Esophagus (tissue), 2 donors: ENCODE data around the gene BCL11B. TPM values are rescaled to one million over a fixed set of nuclear protein-coding genes. Genes with fewer than 3 reads are reported as not detected.

Experiments
- H3K27ac ChIP-seq, 2 donors: one replicate each; pipeline ENCODE4 v1.5.1; 2013; ENCODE audit warnings: low read depth in 2 of 2, mild to moderate bottlenecking in 2 of 2, inconsistent platforms in 1 of 2, low read length in 1 of 2, moderate library complexity in 1 of 2
- H3K27me3 ChIP-seq, 2 donors: one replicate each; pipeline ENCODE4 v1.6.1; 2013; ENCODE audit warnings: low read length in 2 of 2, control low read depth in 1 of 2, mild to moderate bottlenecking in 1 of 2; ENCODE audit not compliant: insufficient read depth in 2 of 2, control insufficient read depth in 1 of 2
- H3K36me3 ChIP-seq, 2 donors: one replicate each; pipeline ENCODE4 v1.6.1; 2013; ENCODE audit warnings: low read length in 1 of 2; ENCODE audit not compliant: control insufficient read depth in 2 of 2, insufficient read depth in 2 of 2
- H3K4me1 ChIP-seq, 2 donors: one replicate each; pipeline ENCODE4 v1.6.1; 2013; ENCODE audit warnings: low read length in 1 of 2; ENCODE audit not compliant: control insufficient read depth in 2 of 2, insufficient read depth in 2 of 2
- H3K4me3 ChIP-seq, 2 donors: one replicate each; pipeline ENCODE4 v1.5.1; 2013; ENCODE audit warnings: low read length in 2 of 2, mild to moderate bottlenecking in 2 of 2, low read depth in 1 of 2, moderate library complexity in 1 of 2
- H3K9me3 ChIP-seq, 2 donors: one replicate each; pipeline ENCODE4 v1.6.1; 2013; ENCODE audit warnings: mild to moderate bottlenecking in 2 of 2, low read depth in 1 of 2, low read length in 1 of 2, moderate library complexity in 1 of 2; ENCODE audit not compliant: control insufficient read depth in 2 of 2, insufficient read depth in 1 of 2
- WGBS, 2 donors: extraction: QIAGEN DNeasy Blood & Tissue Kit; methylation state at CpG; one replicate each; pipeline ENCODE4 v1.1.7; 2013; 5-methylcytosine and 5-hydroxymethylcytosine counted together
- polyA plus RNA-seq, 2 donors: library from polyadenylated mRNA; stranded (reverse); fragments of 200-250 nt; gene quantifications; one replicate each; pipeline ENCODE4 v1.2.3, GENCODE V29; 2013
- donor health status: healthy with polysubstance abuse.
- donor health status: Bipolar disorder and iron deficiency.

Gene BCL11B
- polyA plus RNA-seq, 2 donors = 1.7 to 2.2 TPM

DNA sequence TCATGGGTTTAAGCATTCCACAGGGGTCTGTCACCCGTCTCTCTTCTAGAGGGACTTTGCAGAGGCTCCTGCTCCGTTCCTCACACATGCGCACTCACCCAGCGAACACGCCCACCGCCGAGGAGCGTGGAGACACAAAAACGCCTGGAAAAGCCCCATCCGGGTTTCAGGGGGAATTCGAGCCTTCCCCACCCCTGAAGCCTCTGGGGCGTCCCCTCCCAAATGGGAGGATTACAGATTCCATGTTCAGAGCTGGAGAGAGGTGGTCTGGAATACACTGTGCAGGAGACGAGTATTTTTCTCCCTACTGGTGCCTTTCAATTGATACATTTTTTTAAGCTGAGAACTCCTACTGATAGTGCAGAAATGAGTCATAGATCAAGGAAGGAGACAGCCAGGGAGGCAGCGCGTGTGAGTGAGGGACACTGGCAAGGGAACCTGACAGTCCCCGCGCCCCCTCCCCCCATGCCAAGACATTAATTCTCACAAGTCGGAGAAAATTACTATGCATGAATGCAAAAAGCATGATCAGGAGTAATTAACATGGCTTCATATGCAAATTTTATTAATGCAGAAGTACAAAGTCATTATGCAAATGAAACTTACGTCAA lies 36.9 kb downstream of the BCL11B start:
- H3K9me3 ChIP-seq = peaks cover 0 to 8% of the 10 kb centered on the region in 2 donors
- H3K27ac ChIP-seq = no peak overlapping the region
- H3K27me3 ChIP-seq = no peaks in the 10 kb centered on the region
- H3K36me3 ChIP-seq = peaks cover 0 to 1% of the 10 kb centered on the region in 2 donors
- WGBS, 2 donors = 32 to 37% methylated on average over 19 of the region's 19 CpGs
- peaks cover 13 to 16% of the 10 kb centered on the region in 2 donors for H3K4me1 ChIP-seq
- H3K4me3 ChIP-seq = no peak overlapping the region

DNA sequence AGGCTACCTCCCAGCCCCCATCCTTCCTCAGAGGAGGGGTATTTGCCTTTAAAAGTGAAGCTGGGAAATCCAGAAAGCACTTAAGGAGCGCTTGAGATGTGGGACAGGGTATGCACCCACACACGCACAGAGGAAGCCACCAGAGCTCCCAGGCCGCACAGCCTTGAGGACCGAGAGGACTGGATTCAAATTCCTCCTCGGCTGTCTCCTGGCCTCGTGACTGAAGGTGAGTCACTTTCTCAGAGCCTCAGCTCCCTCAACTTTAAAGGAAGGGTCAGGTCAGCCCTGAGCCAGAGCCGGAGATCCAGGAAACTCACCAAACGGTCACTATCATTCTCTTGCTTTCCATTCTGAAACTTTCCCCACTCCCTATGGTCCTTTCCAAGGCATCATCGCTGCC lies 37.6 kb downstream of the BCL11B start:
- peaks cover 0 to 1% of the 10 kb centered on the region in 2 donors for H3K36me3 ChIP-seq
- H3K4me1 ChIP-seq = peaks cover 13 to 16% of the 10 kb centered on the region in 2 donors
- 68 to 73% methylated on average over 9 of the region's 9 CpGs for WGBS, 2 donors
- H3K9me3 ChIP-seq = peaks cover 0 to 8% of the 10 kb centered on the region in 2 donors
- H3K27ac ChIP-seq = no peak overlapping the region
- no peaks in the 10 kb centered on the region for H3K27me3 ChIP-seq
- no peak overlapping the region for H3K4me3 ChIP-seq

DNA sequence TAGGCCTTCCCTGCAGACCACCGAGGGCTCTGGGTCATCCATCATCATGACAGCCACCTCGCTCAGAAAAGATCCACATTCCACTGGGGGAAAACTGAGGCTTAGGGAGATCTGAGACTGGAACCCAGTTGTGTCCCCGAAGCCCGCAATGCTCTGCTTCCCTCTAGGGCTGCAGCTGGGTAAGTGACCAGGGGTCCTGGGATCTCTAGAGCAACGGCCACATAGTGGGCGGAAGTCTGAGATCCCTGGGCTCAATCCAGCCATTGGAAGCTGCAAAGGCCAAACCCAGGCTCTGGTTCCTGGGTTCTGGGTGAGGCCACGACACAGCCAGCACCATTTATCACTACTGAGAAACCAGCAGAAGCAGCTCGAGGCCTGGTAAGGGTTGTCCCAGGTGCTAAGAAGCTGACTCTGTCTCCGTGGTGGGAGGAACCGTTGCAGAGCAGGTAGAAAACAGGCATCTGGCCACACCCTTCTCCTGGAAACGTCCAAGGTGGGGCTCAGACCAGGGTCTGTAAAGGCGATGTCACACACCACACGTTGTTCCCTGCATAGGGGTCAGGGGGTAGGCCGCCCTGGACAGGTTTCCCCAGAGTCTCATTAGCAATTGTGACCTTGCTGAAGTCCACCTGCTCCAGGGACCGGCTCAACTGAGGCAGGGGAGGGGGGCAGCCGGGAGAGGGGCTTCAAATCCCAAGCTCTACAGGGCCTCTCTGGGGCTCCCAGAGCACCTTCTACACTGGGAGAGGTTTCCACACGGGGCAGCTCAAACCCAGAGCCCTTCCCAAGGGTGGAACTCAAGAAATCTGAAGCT lies 38.6 kb downstream of the BCL11B start:
- 63 to 67% methylated on average over 17 of the region's 17 CpGs for WGBS, 2 donors
- H3K27ac ChIP-seq = peak overlapping the region in 1 of 2 donors; percentile 11

DNA sequence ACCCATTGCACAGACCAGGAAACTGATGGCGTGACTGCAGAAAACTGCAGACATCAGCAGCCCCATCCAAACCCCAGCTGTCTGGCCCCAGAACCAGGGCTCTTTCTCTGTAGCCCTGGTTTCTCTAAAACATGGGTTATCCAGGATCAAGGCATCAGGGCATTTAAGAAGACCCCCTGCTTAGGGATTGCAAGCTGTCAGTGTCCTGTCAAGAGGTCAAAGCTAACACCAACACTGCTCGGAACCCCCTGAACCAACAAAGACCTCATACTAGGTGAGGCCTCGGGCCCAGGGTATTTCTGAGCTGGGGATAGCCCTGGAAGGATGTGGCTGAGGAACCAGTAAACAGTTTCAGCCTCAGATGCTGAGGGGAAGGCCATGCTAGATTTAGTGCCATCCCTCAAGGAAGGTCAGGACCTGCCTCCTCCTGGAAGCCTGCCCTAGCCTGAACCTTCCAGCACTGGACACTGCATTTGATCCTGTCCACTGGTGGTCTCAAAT lies 39.2 kb downstream of the BCL11B start:
- peaks cover 13 to 16% of the 10 kb centered on the region in 2 donors for H3K4me1 ChIP-seq
- 62 to 76% methylated on average over 3 of the region's 3 CpGs for WGBS, 2 donors
- peaks cover 0 to 8% of the 10 kb centered on the region in 2 donors for H3K9me3 ChIP-seq
- peaks cover 0 to 3% of the 10 kb centered on the region in 2 donors for H3K36me3 ChIP-seq
- no peaks in the 10 kb centered on the region for H3K27me3 ChIP-seq
- H3K4me3 ChIP-seq = no peak overlapping the region
- peak overlapping the region in 1 of 2 donors; percentile 38 for H3K27ac ChIP-seq

More for the DNA sequence above, 38.6 kb downstream of the BCL11B start:
- no peak overlapping the region for H3K4me3 ChIP-seq
- peaks cover 0 to 4% of the 10 kb centered on the region in 2 donors for H3K36me3 ChIP-seq
- H3K27me3 ChIP-seq = no peaks in the 10 kb centered on the region
- H3K9me3 ChIP-seq = peaks cover 0 to 8% of the 10 kb centered on the region in 2 donors
- H3K4me1 ChIP-seq = peaks cover 13 to 16% of the 10 kb centered on the region in 2 donors

DNA sequence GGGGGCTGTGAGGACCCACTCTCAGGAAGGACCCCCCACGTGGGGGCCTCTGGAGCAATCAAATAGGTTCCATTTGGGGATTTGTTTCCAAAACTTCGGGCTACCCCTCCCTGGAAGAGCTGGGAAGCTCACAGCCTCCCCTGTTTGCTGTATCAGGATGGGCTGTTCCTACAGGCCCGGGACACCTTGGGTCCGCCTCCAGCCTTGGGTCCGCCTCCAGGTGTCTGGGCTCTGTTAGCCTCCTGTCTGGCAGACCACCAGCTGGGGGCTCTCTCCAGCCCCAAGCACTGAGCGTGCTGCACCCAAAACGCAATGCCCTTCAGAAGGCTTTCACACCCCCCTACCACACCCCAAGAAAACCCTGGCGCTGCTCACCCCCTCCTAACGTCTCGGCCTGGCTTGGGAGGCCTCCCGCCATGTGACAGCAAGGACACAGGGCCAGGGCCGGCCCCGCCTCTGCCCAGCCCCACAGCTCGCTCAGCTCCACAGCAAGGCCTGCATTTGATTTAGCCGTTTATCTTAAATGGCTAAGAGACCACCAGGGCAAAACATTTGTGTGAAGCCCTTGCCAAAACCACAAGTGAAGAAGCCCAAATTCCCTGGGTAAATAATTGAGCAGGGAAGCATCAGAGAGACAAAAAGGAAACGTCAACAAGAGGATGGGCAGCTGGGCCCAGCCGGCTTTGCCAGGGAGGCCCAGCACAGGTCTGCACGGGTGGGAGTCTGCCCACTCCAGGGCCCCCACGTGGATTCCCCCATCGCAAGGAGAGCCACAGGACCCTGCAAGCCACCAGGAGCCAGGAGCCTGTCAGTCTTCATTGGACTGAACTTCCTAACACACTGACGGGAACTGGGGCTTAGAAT lies 39.9 kb downstream of the BCL11B start:
- peak overlapping the region in 1 of 2 donors; percentile 34 for H3K4me3 ChIP-seq
- 25 to 26% methylated on average over 21 of the region's 21 CpGs for WGBS, 2 donors

DNA sequence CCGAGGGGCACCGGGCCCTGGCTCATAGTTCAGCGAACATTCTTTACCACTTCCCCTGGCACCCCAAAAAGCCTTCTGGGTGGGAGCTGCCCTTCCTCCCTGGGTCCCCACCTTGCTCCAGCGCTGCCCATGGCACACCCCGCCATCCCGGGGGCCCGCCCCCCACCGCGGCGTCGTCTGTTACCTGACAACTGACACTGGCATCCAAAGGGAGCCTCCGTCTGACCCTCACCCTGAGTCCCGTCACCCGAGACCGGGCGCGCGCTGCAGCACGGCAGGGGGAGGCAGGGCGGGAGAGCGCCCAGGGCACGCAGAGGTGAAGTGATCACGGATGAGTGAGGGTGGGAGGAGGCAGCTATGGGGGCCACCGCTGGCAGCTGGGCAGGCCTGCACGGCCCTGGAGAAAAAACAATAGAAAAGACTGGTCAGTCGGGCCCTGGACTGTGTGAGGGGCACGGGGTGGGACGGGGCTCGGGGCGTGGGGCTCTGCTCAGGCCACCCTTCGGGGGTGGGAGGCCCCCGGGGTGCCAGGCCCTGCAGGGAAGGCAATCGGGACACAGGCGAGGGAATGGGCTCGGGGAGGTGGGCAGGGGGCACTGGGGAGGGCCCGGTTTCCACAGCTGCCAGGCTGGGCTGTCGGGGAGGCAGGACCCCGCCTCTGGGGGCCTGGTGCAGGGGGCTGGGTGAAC lies 40.7 kb downstream of the BCL11B start:
- peak overlapping the region in 1 of 2 donors; percentile 16 for H3K27ac ChIP-seq
- peaks cover 0 to 6% of the 10 kb centered on the region in 2 donors for H3K9me3 ChIP-seq
- peaks cover 0 to 3% of the 10 kb centered on the region in 2 donors for H3K36me3 ChIP-seq
- H3K4me1 ChIP-seq = peaks cover 13 to 16% of the 10 kb centered on the region in 2 donors
- no peak overlapping the region for H3K4me3 ChIP-seq
- 31 to 32% methylated on average over 29 to 38 of the region's 38 CpGs for WGBS, 2 donors
- no peaks in the 10 kb centered on the region for H3K27me3 ChIP-seq

More for the DNA sequence above, 39.9 kb downstream of the BCL11B start:
- peaks cover 0 to 8% of the 10 kb centered on the region in 2 donors for H3K9me3 ChIP-seq
- no peaks in the 10 kb centered on the region for H3K27me3 ChIP-seq
- peaks cover 13 to 16% of the 10 kb centered on the region in 2 donors for H3K4me1 ChIP-seq
- peaks cover 0 to 3% of the 10 kb centered on the region in 2 donors for H3K36me3 ChIP-seq
- H3K27ac ChIP-seq = peak overlapping the region; percentile 11 to 38

DNA sequence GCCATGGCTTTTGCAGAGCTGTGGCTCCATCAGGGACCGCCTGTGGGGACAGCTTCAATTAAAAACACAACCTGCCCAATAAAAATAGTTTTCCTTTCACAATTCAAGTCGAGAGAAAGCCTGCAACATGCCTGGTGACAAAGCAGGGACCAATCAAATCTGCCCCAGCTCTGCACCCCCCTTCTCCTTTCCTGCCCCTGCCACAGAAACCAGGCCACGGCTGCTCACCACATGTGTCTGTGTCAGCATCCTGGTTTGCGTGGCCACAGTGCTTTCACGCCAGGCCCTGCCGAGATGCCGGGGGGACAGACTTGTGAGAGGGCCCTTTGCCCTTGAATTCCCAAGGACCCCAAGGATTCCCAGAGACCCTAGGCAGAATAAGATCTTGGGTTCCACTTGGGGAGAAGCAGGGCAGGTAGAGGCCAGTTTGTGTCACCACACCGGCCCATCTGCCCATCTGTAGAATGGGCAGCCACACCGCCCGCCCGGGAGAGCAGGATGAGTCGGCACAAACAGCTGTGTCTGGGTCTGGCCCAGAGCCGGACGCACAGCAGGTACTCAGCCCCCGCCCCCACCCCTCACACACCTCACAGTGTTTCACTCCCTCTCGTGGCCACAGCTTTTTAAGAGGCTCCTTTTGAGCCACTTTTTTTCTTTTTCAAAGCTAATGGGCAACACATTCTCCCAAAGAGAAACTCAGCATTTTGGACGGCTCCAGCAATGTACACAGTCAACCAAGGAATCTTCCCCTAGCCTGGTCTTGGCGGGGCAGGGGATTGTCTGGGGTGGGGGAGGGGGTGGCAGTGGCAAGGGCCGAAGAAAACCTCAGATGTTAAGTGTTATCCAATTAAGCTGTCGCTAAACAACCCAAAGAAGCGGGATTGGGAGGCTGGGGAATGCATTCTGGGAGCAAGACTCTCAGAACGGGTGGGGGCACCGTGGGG lies 41.5 kb downstream of the BCL11B start:
- Histone ChIP-seq H3K4me1 (peaks cover 13 to 16% of the 10 kb centered on the region in 2 donors), H3K27me3 (no peaks in the 10 kb centered on the region), H3K4me3 (no peak overlapping the region), H3K9me3 (peaks cover 0 to 6% of the 10 kb centered on the region in 2 donors), H3K27ac (peak overlapping the region; percentile 34 to 59), H3K36me3 (peaks cover 0 to 3% of the 10 kb centered on the region in 2 donors)
- 49% methylated on average over 22 to 23 of the region's 23 CpGs for WGBS, 2 donors

DNA sequence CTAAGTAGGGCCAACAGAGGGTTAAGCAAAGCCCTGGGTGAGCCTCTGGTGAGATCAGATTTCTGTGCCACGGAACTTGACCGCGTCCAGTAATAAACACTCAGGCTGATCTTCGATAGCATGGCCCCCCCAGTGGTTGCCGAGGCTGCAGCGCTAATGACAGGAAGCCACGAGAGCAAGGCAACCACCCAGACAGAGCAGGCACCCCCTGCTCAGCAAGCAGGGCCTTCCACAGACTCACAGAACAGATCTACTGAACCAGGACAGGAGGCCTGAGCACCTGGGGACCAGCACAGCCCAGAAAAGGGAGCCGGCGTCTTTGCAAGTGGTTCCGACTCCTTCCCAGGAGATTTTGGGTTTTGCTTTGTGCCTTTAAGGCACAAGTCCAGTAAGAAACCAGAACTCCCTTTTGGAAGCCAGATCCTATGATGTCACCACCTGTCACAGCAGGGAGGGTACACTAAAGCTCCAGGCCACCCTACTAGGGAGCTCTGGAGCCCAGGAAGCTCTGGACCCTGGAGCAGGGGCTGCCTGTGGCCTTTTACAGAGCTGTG lies 42.3 kb downstream of the BCL11B start:
- 42 to 47% methylated on average over 10 of the region's 10 CpGs for WGBS, 2 donors
- Histone ChIP-seq H3K27me3 (no peaks in the 10 kb centered on the region), H3K4me1 (peaks cover 13 to 19% of the 10 kb centered on the region in 2 donors)

More for the DNA sequence above, 42.3 kb downstream of the BCL11B start:
- Histone ChIP-seq H3K4me3 (no peak overlapping the region), H3K27ac (peak overlapping the region; percentile 34 to 59), H3K36me3 (peaks cover 0 to 3% of the 10 kb centered on the region in 2 donors), H3K9me3 (peaks cover 0 to 3% of the 10 kb centered on the region in 2 donors)
